Liver (tissue), 9 donors: ENCODE results near the gene CATSPERE. TPM values are rescaled to one million over a fixed set of nuclear protein-coding genes. Genes with fewer than 3 reads are reported as not detected.

Experiments used
- DNase-seq: peaks from one replicate; pipeline ENCODE4 v3.0.0-alpha.2; 2017; ENCODE audit warnings: low spot score
- H3K27ac ChIP-seq, 2 donors: one replicate each; pipeline ENCODE4 v1.7.0; 2013; ENCODE audit warnings: inconsistent platforms in 2 of 2, low read length in 2 of 2, control low read depth in 1 of 2, low read depth in 1 of 2, mild to moderate bottlenecking in 1 of 2
- H3K27me3 ChIP-seq, 4 donors: one replicate each; pipeline versions ENCODE4 v1.6.1 to v1.7.0; 2013; ENCODE audit warnings: low read length in 3 of 4, inconsistent platforms in 1 of 4, mild to moderate bottlenecking in 1 of 4, moderate library complexity in 1 of 4; ENCODE audit not compliant: control insufficient read depth in 4 of 4, insufficient read depth in 4 of 4
- H3K36me3 ChIP-seq, 4 donors: one replicate each; pipeline versions ENCODE4 v1.6.1 to v1.7.0; 2013; ENCODE audit warnings: low read length in 3 of 4, mild to moderate bottlenecking in 3 of 4, low read depth in 1 of 4, moderate library complexity in 1 of 4; ENCODE audit not compliant: control insufficient read depth in 4 of 4, insufficient read depth in 3 of 4
- H3K4me1 ChIP-seq, 4 donors: one replicate each; pipeline versions ENCODE4 v1.6.1 to v1.7.0; 2013; ENCODE audit warnings: low read length in 3 of 4, mild to moderate bottlenecking in 3 of 4, moderate library complexity in 1 of 4; ENCODE audit not compliant: control insufficient read depth in 4 of 4, insufficient read depth in 4 of 4
- H3K4me3 ChIP-seq, 3 donors: one replicate each; pipeline versions ENCODE4 v1.6.1 to v1.7.0; 2013; ENCODE audit warnings: low read length in 3 of 3, control low read depth in 1 of 3, low read depth in 1 of 3, mild to moderate bottlenecking in 1 of 3
- H3K9ac ChIP-seq, 2 donors: one replicate each; pipeline ENCODE4 v1.7.0; 2013; ENCODE audit warnings: low read length in 2 of 2, mild to moderate bottlenecking in 2 of 2, moderate library complexity in 2 of 2, control low read depth in 1 of 2, low read depth in 1 of 2
- H3K9me3 ChIP-seq, 4 donors: one replicate each; pipeline versions ENCODE4 v1.6.1 to v1.7.0; 2013; ENCODE audit warnings: low read length in 3 of 4; ENCODE audit not compliant: control insufficient read depth in 4 of 4
- ATF3 ChIP-seq: IDR thresholded peaks from 2 replicates; pipeline ENCODE4 v1.6.1; 2016; ENCODE audit warnings: antibody characterized with exemption
- CTCF ChIP-seq: fragments of 150-350 bp; IDR thresholded peaks from 2 replicates; pipeline ENCODE4 v1.5.1; 2017; ENCODE audit warnings: improper control_type of control experiment, low read depth, low read length; ENCODE audit not compliant: missing input control
- EGR1 ChIP-seq, 2 donors: IDR thresholded peaks; 2 replicates each; pipeline ENCODE4 v1.6.1; 2016 to 2018; ENCODE audit warnings: antibody characterized with exemption in 2 of 2, low read depth in 2 of 2
- FOXA1 ChIP-seq: IDR thresholded peaks from 2 replicates; pipeline ENCODE4 v1.6.1; 2016; ENCODE audit warnings: antibody characterized with exemption
- FOXA2 ChIP-seq: IDR thresholded peaks from 2 replicates; pipeline ENCODE4 v1.6.1; 2016; ENCODE audit warnings: antibody characterized with exemption
- GABPA ChIP-seq, 2 donors: IDR thresholded peaks in 1 of 2; conservative IDR thresholded peaks in 1 of 2; 2 replicates each; pipeline ENCODE4 v1.6.1; 2016; ENCODE audit warnings: antibody characterized with exemption in 2 of 2, mild to moderate bottlenecking in 1 of 2, moderate library complexity in 1 of 2
- HNF4A ChIP-seq, 2 donors: conservative IDR thresholded peaks; 2 replicates each; pipeline ENCODE4 v1.6.1; 2016; ENCODE audit warnings: antibody characterized with exemption in 2 of 2, mild to moderate bottlenecking in 2 of 2
- HNF4G ChIP-seq: IDR thresholded peaks from 2 replicates; pipeline ENCODE4 v1.6.1; 2016; ENCODE audit warnings: antibody characterized with exemption
- JUND ChIP-seq, 2 donors: IDR thresholded peaks; 2 replicates each; pipeline ENCODE4 v1.6.1; 2016; ENCODE audit warnings: antibody characterized with exemption in 2 of 2
- NR2F2 ChIP-seq: IDR thresholded peaks from 2 replicates; pipeline ENCODE4 v1.6.1; 2016; ENCODE audit warnings: antibody characterized with exemption
- RAD21 ChIP-seq, 2 donors: IDR thresholded peaks; 2 replicates each; pipeline ENCODE4 v1.6.1; 2016; ENCODE audit warnings: antibody characterized with exemption in 2 of 2, mild to moderate bottlenecking in 2 of 2
- RXRA ChIP-seq, 2 donors: IDR thresholded peaks; 2 replicates each; pipeline ENCODE4 v1.6.1; 2017 to 2018; ENCODE audit warnings: antibody characterized with exemption in 2 of 2, mild to moderate bottlenecking in 1 of 2
- SP1 ChIP-seq: IDR thresholded peaks from 2 replicates; pipeline ENCODE4 v1.6.1; 2018; ENCODE audit warnings: antibody characterized with exemption, mild to moderate bottlenecking
- TAF1 ChIP-seq: conservative IDR thresholded peaks from 2 replicates; pipeline ENCODE4 v1.6.1; 2016; ENCODE audit warnings: antibody characterized with exemption, mild to moderate bottlenecking
- YY1 ChIP-seq: IDR thresholded peaks from 2 replicates; pipeline ENCODE4 v1.6.1; 2016; ENCODE audit warnings: antibody characterized with exemption, mild to moderate bottlenecking
- WGBS: extraction: QIAGEN DNeasy Blood & Tissue Kit; methylation state at CpG from one replicate; pipeline ENCODE4 v1.1.7; 2013; 5-methylcytosine and 5-hydroxymethylcytosine counted together
- polyA plus RNA-seq, 2 donors: library from polyadenylated mRNA; stranded (reverse) in 1 of 2; unstranded in 1 of 2; fragments of 200-250 nt in 1 of 2; fragments of >200 nt in 1 of 2; fragmentation: Nextera tagmentation in 1 of 2; extraction: Ambion mirVana in 1 of 2; gene quantifications; one replicate each; pipeline versions ENCODE4 v1.2.1 to v1.2.3, GENCODE V29; 2013 to 2015
- total RNA-seq, 2 donors: library from RNA; depleted of rRNA; stranded (reverse); fragments of >200 nt; gene quantifications; one replicate each; pipeline ENCODE4 v1.2.3, GENCODE V29; 2014
- TF ChIP-seq, protein P1 (sequence below): IDR thresholded peaks from 2 replicates; pipeline ENCODE4 v1.6.1; 2016; ENCODE audit warnings: antibody characterized with exemption
- TF ChIP-seq, protein P2 (sequence below): IDR thresholded peaks from 2 replicates; pipeline ENCODE4 v1.6.1; 2016; ENCODE audit warnings: antibody characterized with exemption, mild to moderate bottlenecking
- TF ChIP-seq, protein P3 (sequence below): IDR thresholded peaks from 2 replicates; pipeline ENCODE4 v1.6.1; 2016; ENCODE audit warnings: antibody characterized with exemption
- donor health status: healthy.
- donor health status: healthy.
- donor health status: healthy.
- donor health status: healthy.
- donor health status: healthy.

The CATSPERE gene
- total and polyA plus RNA-seq, 4 donors, result 0.15 to 0.79 (median 0.53) TPM

DNA sequence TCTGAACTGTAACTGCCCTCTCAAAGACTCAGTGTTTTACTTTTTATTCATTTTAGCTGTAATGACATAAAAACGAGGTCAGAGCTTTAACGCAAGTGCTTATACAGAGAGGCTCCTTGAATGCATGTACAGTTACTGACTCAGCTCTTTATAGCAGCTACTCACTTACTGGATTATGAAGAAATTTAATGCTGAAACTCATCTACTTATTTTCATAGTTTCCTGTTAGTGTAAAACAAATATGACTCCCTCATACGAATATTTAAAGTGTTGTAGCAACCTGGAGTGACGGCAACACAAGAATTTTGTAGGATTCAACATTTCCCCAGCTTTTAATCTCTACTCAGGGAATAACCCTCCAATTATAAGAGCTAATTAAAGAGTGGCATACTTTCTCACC, 42.0 kb upstream of the CATSPERE start:
- no peaks in the 10 kb centered on the region for H3K4me1 ChIP-seq
- peaks cover 22 to 54% (median 45%) of the 10 kb centered on the region in 4 donors for H3K36me3 ChIP-seq
- TF ChIP-seq FOXA1 (no peak), SP1 (no peak), EGR1 (IDR thresholded peaks at IDR 0.05; ENCODE audit: low read depth in 2 of 2) (no peak), TAF1 (no peak), CTCF (no peak), ATF3 (no peak), RXRA (IDR thresholded peaks at IDR 0.05) (no peak), RAD21 (IDR thresholded peaks at IDR 0.05) (no peak), HNF4A (conservative IDR thresholded peaks at IDR 0.05) (no peak), FOXA2 (no peak), JUND (IDR thresholded peaks at IDR 0.05) (no peak), YY1 (no peak), GABPA (IDR thresholded peaks at IDR 0.05 in 1 of 2, conservative IDR thresholded peaks at IDR 0.05 in 1 of 2) (no peak), NR2F2 (no peak), HNF4G (no peak)
- TF ChIP-seq, protein P1, sequence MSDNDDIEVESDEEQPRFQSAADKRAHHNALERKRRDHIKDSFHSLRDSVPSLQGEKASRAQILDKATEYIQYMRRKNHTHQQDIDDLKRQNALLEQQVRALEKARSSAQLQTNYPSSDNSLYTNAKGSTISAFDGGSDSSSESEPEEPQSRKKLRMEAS, result no peak
- TF ChIP-seq, protein P2, sequence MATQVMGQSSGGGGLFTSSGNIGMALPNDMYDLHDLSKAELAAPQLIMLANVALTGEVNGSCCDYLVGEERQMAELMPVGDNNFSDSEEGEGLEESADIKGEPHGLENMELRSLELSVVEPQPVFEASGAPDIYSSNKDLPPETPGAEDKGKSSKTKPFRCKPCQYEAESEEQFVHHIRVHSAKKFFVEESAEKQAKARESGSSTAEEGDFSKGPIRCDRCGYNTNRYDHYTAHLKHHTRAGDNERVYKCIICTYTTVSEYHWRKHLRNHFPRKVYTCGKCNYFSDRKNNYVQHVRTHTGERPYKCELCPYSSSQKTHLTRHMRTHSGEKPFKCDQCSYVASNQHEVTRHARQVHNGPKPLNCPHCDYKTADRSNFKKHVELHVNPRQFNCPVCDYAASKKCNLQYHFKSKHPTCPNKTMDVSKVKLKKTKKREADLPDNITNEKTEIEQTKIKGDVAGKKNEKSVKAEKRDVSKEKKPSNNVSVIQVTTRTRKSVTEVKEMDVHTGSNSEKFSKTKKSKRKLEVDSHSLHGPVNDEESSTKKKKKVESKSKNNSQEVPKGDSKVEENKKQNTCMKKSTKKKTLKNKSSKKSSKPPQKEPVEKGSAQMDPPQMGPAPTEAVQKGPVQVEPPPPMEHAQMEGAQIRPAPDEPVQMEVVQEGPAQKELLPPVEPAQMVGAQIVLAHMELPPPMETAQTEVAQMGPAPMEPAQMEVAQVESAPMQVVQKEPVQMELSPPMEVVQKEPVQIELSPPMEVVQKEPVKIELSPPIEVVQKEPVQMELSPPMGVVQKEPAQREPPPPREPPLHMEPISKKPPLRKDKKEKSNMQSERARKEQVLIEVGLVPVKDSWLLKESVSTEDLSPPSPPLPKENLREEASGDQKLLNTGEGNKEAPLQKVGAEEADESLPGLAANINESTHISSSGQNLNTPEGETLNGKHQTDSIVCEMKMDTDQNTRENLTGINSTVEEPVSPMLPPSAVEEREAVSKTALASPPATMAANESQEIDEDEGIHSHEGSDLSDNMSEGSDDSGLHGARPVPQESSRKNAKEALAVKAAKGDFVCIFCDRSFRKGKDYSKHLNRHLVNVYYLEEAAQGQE, result no peak
- TF ChIP-seq, protein P3, sequence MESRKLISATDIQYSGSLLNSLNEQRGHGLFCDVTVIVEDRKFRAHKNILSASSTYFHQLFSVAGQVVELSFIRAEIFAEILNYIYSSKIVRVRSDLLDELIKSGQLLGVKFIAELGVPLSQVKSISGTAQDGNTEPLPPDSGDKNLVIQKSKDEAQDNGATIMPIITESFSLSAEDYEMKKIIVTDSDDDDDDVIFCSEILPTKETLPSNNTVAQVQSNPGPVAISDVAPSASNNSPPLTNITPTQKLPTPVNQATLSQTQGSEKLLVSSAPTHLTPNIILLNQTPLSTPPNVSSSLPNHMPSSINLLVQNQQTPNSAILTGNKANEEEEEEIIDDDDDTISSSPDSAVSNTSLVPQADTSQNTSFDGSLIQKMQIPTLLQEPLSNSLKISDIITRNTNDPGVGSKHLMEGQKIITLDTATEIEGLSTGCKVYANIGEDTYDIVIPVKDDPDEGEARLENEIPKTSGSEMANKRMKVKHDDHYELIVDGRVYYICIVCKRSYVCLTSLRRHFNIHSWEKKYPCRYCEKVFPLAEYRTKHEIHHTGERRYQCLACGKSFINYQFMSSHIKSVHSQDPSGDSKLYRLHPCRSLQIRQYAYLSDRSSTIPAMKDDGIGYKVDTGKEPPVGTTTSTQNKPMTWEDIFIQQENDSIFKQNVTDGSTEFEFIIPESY, result no peak
- H3K9me3 ChIP-seq, result no peaks in the 10 kb centered on the region
- H3K4me3 ChIP-seq, result no peak overlapping the region
- H3K27ac ChIP-seq, result no peak overlapping the region
- WGBS, result 94% methylated on average over 4 of the region's 4 CpGs
- no peak overlapping the region for H3K9ac ChIP-seq
- no peaks in the 10 kb centered on the region for H3K27me3 ChIP-seq
- DNase-seq, result no peak
